ENCODE measurements around the gene MS4A4E. TPM values are rescaled to one million over a fixed set of nuclear protein-coding genes. Genes with fewer than 3 reads are reported as not detected.
"Not testable (repeated sequence)": the region's sequence is repeated elsewhere in the genome, so short reads cannot be mapped to it uniquely, and the experiment has no call there.

Gene MS4A4E
- total RNA-seq, 1 experiment from 2014 or later, result not detected

DNA sequence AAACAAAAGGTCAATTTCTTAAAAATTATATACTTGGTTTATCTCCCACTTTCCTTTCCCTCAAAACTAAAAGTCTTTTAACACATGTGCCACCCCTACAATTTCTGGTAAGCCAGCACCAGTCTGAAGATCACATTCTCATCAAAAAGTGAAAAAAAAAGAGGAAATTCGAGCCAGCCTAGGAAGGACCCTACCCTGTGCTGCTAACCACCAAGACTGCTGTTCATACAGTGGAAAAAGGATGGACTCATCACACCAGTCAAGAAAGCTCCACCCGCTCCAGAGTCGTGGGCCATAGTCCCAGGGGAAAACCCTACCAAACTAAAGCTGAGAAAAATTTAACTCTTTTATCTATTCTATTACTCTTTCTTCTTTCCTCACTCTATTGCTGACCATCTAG lies 54.5 kb downstream of the MS4A4E start:
- in situ Hi-C loops (cut with HindIII; ENCODE audit: low pct_unique_long_range_greater_than_20kb, low sequenced_read_pairs); DNase-seq (ENCODE audit: low read depth, low spot score): not testable (repeated sequence)

DNA sequence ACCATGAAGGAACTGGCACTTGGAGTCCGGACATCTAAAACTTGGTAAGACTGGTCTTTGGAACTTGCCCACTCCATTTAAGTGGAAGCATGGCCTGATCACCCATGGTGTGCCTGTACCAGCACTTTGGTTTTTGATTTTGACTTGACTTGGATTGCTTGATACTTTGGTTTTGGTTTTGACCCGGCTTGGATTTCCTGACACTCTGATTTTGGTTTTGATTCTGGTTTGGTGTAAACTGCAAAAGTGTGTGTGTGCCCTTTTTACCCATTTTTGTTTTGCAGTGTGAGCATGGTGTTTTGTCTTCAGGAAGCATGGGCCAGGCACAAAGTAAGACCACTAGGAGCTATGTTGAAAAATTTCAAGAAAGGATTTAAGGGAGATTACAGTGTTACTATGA lies 56.8 kb downstream of the MS4A4E start:
- in situ Hi-C loops (cut with HindIII; ENCODE audit: low pct_unique_long_range_greater_than_20kb, low sequenced_read_pairs); DNase-seq (ENCODE audit: low read depth, low spot score): not testable (repeated sequence)

DNA sequence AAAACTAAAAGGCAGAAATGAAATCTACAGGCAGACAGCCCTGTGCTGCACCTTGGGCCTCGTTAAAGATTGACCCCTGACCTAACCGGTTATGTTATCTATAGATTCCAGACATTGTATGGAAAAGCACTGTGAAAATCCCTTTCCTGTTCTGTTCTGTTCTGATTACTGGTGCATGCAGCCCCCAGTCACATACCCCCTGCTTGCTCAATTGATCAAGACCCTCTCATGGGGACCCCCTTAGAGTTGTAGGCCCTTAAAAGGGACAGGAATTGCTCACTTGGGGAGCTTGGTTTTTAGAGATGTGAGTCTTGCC lies 57.5 kb downstream of the MS4A4E start:
- DNase-seq (ENCODE audit: low read depth, low spot score); in situ Hi-C loops (cut with HindIII; ENCODE audit: low pct_unique_long_range_greater_than_20kb, low sequenced_read_pairs): not testable (repeated sequence)

DNA sequence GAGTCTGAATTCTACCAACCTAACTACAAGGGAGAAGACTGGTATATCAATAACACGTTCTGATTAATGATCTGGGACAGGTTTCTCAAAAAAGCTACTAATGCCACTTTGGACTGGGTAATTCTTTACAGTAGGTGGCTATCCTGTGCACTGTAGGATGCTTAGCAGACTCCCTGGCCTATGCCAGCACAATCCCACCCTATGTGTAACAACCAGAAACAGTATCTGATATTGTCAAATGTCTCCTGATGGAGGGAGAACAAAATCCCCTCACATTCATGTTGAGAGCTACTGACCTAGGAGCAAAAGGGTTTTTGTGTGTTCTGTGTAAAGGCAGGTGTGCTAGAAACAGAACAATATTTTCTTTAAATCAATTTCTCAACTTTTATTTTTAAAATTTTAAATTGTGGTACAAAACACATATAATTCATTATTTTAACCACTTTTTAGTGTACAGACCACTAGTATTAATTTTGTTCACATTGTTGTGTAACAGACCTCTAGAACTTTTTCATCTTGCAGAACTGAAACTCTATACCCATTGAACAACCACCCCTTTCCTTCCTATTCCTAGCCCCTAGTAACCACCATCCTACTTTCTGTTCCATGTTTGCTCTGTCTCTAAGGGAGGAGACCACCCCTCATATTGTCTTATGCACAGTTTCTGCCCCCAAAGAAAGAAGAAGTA lies 58.0 kb downstream of the MS4A4E start:
- in situ Hi-C loops (cut with HindIII; ENCODE audit: low pct_unique_long_range_greater_than_20kb, low sequenced_read_pairs), result no loop called here
- DNase-seq (ENCODE audit: low read depth, low spot score), result no peak

DNA sequence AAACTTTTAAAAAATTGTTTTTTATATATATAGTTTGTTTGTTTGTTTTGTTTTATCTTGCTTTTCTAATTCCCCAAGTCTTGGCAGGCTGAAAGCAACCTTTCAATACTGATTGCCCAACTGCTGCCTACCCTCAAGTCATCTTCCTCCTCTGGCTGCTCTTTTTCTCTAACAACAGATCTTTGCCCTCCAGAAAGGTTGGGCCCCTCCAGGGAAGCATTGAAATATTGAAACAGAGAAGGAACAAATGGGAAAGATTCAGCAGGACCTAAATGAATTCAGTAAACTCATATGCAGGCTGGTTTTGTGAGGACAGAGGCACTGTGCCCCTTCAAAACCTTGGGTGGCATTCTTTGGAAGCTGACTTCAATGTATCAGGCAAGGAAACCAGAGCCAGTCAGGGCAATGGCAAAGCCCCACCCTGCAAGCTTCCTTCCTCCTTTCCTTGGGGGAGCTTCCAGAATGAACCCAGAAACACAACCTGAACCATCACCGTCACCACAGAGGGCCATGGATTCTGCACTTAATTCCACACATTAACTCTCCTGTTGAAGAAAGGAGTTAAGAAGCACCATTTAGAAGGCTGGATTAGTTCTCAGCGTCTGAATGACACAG lies 59.2 kb downstream of the MS4A4E start:
- in situ Hi-C loops (cut with HindIII; ENCODE audit: low pct_unique_long_range_greater_than_20kb, low sequenced_read_pairs), result no loop called here
- no peak for DNase-seq (ENCODE audit: low read depth, low spot score)

DNA sequence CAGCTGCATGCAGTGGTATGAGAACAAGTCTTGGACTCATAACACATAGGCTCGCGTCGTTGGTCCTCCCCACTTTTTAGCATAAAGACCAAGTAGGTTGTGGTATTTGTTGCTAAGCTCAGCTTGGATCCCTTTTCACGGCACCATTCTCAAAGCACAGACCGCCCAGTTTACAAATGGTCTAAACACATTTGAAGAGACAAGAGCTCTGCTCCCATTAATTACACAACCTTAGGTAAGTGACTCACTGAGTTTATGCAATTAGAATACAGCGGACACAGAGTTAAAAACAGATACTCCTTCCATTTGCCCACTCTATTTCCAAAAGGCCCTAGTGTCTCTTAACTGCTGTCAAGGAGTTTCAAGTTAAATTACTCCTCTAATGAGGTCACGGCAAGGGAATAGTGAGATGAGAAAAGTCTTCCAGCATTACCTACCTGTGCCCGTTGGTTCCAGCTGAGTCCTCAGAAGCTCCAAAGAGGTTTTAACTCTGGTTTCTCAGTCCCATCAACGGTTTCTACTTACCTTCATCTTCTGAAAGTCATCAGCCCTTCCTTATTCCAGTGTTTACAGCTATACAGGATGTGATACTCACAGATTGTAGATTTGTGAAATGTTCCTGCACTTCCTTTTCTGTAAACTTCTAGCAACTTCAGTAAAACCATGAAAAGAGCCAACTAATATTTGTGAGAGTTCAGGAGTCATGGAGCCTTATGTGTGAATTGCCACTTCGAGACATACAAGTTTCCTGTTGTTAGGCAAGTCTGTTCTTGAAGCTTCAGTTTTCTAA lies 60.2 kb downstream of the MS4A4E start, which contains the start of gene MS4A6A:
Gene MS4A6A, minus strand, starts transcription at position 543 of the 790 bp plus-strand sequence. CDS start 1,356 bp downstream, outside the sequence.
- DNase-seq (ENCODE audit: low read depth, low spot score), result no peak
- in situ Hi-C loops (cut with HindIII; ENCODE audit: low pct_unique_long_range_greater_than_20kb, low sequenced_read_pairs), result no loop called here

DNA sequence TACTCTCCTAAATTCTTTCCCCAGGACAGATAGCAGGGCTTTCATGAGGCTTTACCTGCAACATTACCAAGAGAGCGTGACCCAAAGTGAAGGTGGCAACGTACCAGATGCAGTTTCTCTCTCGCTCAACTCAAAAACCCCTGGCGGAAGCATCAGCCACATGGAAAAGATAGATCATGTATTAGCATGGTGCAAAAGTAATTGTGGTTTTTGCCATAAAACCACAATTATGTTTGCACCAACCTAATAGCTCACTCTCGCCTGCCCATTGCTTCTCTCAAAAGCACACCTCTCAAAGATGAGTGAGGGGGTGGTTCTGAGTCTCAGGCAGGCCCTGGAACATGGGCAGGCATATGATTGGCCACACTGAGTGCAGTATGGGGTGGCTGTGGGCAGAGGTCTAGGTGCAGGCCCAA lies 67.1 kb downstream of the MS4A4E start:
- in situ Hi-C loops (cut with HindIII; ENCODE audit: low pct_unique_long_range_greater_than_20kb, low sequenced_read_pairs), result no loop called here
- DNase-seq (ENCODE audit: low read depth, low spot score), result no peak

DNA sequence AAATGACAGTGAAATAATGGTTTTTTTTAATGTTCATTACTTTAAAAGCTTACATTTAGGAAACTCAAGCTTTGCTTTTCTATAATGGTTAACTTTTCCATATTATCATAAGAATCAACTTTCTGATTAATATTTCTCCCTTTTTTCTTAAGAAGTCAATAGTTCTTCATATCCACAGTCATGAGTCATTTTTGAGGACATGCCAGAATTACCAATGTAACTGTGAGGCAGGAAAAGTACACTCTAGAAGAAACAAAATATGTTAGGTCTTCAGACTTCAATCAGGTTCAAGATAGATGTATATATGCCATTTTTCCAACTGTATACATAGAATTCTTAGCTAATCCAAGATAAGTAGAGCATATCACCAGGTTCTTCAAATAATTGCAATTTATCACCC lies 70.9 kb downstream of the MS4A4E start:
- in situ Hi-C loops (cut with HindIII; ENCODE audit: low pct_unique_long_range_greater_than_20kb, low sequenced_read_pairs), result no loop called here

DNA sequence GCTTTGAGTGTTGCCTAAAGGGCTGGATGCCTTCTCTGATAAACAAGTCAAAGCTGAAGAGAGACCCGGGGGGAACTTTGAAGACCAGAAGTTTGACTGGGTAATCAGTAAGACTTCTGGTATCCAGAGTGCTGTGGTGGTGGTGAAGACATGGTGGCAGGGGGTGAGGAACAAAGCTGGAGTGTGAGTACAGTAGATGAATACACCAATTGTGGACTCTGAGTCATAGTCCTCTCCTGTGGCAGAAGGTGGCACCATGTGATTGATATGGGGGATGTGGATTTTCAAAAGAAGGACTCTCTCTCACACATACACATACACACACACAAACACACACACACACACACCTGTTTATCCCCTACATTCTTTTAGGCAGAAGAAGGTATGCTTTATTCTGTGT lies 72.4 kb downstream of the MS4A4E start:
- in situ Hi-C loops (cut with HindIII; ENCODE audit: low pct_unique_long_range_greater_than_20kb, low sequenced_read_pairs), result no loop called here
- DNase-seq (ENCODE audit: low read depth, low spot score), result peak; percentile 73

More for the DNA sequence above, 70.9 kb downstream of the MS4A4E start:
- no peak for DNase-seq (ENCODE audit: low read depth, low spot score)

DNA sequence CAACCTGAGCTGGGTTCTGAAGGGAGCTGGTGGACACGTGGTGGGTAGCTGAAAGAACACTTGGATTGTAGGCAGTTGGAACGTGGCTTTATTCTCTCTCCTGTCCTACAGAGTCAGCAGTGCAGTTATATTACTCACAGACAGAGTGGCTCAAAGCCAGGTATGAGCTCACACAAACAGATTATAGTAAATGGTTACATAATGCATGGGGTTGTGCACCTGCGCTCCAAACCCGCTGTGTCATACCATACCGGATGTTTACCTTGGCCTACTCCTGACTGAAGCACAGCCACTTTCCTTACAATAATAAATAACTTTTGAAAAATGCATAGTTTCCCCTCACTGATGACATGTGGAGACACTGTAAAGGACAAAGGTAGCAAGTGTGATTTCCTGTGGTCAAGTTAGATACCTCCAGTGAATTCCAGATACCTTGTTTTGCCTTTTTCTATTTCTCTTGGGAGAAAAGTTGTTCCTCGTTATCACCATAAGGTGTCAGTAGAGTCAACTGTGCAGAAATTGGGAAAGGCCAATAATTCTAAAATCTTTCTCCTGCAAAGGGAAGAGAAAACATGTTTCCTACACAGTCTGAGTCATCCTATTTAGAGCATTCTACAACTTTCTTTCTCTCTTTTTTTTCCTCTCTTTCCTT lies 73.5 kb downstream of the MS4A4E start:
- in situ Hi-C loops (cut with HindIII; ENCODE audit: low pct_unique_long_range_greater_than_20kb, low sequenced_read_pairs), result no loop called here
- peak; percentile 43 for DNase-seq (ENCODE audit: low read depth, low spot score)

DNA sequence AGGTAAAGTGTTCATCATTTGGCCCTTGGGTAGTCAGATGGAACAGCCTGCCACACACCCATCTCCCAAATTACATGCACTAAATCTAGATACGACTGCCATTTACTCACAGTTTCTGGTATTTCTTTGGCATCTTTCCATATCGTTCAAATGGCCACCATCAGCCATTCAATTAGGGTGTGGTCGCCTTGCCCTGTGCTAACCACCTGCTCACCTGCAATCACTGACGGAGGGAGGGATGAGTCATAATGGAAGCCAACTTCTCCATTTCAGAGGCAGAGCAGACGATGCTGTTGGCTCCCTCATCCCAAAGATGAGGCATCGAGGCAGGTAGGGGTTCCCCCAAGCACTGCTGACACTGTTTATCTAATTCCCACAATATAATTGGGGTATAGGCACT lies 74.6 kb downstream of the MS4A4E start:
- DNase-seq (ENCODE audit: low read depth, low spot score), result no peak

DNA sequence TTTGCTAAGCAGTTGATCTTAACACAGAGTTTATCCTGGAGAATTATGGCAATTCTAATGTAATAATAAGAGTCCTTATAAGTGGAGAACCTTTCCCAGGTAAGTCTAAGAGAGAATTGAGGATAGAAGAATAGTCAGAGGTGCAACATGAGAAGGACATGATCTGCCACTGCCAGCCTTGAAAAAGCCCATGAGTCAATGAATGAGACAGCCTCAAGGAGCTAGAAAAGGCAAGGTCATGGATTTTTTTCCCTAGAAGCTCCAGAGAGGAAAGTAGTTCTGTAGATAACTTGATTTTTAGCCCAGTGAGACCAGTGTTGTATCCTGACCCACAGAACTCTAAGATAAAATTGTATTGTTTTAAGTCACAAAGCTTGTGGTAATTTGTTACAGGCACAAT lies 77.0 kb downstream of the MS4A4E start:
- in situ Hi-C loops (cut with HindIII; ENCODE audit: low pct_unique_long_range_greater_than_20kb, low sequenced_read_pairs), result no loop called here
- DNase-seq (ENCODE audit: low read depth, low spot score), result no peak

More for the DNA sequence above, 74.6 kb downstream of the MS4A4E start:
- in situ Hi-C loops (cut with HindIII; ENCODE audit: low pct_unique_long_range_greater_than_20kb, low sequenced_read_pairs), result no loop called here

DNA sequence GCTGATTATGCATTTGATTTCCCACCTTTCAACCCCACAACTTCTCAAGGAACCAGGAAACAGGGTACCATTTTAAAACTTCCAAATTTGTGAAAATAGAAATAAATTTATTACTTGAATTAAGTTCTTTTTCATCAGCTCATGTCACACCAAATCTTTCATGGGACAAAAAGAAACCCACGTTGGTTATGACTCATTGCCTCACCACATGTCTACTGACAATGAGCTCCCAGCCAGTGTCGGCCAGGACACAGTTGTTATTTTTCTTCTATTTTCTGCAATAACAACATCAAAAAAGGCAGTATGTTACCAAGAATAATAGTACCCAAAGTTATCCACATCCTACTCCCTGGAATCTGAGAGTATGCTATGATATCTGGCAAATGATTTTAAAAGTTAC lies 77.4 kb downstream of the MS4A4E start:
- in situ Hi-C loops (cut with HindIII; ENCODE audit: low pct_unique_long_range_greater_than_20kb, low sequenced_read_pairs), result no loop called here
- DNase-seq (ENCODE audit: low read depth, low spot score), result no peak

DNA sequence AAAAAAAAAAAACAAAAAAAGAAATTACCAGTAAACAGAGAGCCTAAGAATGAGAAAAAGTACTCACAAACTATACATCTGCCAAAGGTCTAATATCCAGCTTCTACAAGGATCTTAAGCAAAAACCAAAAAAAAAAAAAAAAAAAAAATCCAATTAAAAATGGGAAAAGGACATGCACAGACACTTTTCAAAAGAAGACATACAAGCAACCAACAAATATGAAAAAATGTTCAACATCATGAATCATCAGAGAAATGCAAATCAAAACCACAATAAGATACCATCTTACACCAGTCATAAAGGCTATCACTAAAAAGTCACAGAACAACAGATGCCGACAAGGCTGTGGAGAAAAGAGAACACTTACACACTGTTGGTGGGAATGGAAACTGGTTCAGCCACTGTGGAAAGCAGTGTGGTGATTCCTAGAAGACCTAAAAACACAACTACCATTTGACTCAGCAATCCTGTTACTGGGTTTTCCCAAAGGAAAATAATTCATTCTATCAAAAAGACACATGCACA lies 78.3 kb downstream of the MS4A4E start:
- no peak for DNase-seq (ENCODE audit: low read depth, low spot score)
- in situ Hi-C loops (cut with HindIII; ENCODE audit: low pct_unique_long_range_greater_than_20kb, low sequenced_read_pairs), result no loop called here

DNA sequence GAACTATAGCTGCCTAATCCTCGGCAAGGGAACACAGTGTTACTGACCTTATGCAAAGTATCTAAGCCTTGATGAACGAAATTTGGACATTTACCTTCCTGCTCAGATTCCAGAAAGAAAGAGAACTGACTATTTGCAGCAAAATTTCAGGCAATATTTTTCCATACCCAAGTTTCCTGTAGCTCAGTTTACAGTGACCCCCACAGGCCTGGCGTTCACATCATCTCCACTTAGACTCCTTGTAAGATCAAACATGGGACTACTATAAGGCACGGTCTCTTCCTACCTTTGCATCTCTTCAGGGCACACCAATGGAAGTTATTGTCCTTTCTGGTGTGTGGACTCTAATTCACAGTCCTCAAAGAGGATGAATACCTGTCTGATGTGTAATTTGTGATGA lies 81.2 kb downstream of the MS4A4E start:
- no peak for DNase-seq (ENCODE audit: low read depth, low spot score)
- in situ Hi-C loops (cut with HindIII; ENCODE audit: low pct_unique_long_range_greater_than_20kb, low sequenced_read_pairs), result no loop called here

DNA sequence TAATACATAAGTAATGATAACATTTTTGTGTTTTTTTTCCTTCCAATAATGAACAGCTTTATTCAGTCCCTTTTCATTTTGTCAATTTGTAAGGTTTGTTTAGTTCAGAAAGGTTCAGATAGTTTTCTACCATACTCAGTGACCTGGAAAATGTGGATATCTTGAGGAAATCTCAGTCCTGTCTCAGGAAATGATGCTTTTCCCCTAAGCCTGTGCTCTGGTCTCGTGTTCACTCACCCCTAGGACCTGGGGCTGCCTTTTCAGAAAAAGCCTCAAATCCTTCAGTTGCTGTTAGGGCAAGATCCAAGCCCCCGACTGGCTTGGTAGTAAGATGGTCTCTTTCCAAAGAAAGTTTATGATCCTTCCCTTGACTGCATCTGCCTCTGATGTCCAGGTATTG lies 81.8 kb downstream of the MS4A4E start:
- DNase-seq (ENCODE audit: low read depth, low spot score), result no peak
- in situ Hi-C loops (cut with HindIII; ENCODE audit: low pct_unique_long_range_greater_than_20kb, low sequenced_read_pairs), result no loop called here

DNA sequence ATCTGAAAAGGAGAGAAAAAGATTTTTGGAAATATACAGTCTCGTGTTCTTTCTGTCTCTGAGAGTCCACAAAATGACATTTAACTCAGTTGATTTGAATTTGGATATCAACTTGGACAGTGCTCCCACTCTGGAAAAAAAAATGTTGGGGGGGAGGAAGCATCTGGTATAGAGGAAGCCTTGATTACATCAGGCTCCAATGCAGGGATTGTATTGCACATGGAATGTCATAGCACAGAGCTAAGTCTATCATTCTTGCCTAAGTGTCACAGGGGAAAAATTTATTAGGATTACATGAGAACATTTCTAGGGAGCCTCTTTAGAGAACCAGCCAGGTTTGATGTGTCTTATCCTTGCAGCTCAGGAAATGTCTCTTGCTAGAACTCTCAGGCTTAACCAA lies 83.1 kb downstream of the MS4A4E start:
- in situ Hi-C loops (cut with HindIII; ENCODE audit: low pct_unique_long_range_greater_than_20kb, low sequenced_read_pairs), result no loop called here
- no peak for DNase-seq (ENCODE audit: low read depth, low spot score)

DNA sequence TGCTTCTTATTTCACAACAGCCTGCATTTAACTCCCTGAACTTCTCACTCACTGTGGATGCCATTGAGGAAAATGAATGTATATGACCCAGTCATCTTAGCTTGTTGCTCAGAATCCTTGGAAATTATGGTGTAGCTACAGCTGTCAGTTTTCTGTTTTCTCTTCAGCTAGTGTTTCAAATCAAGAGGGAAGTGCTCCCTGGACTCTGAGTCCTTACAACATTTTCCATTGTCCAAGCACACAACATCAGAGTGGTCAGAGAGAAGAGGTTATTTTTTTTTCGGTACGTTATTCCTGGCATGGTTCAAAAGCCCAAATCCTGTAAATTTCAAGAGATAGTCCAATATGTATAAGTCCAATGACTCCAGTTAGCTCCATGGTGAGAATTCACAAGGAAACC lies 83.7 kb downstream of the MS4A4E start:
- in situ Hi-C loops (cut with HindIII; ENCODE audit: low pct_unique_long_range_greater_than_20kb, low sequenced_read_pairs), result no loop called here
- no peak for DNase-seq (ENCODE audit: low read depth, low spot score)

Data from SK-MEL-5 (cell line).